Lower leg skin (tissue), 3 donors: ENCODE results near the gene PHTF2.

ENCODE experiments used
- POLR2A ChIP-seq, 2 donors: fragments of 450-650 bp; IDR thresholded peaks; one replicate each; pipeline ENCODE4 v1.6.1; 2016 to 2017; ENCODE audit warnings: antibody characterized with exemption in 2 of 2, mild to moderate bottlenecking in 1 of 2, moderate library complexity in 1 of 2
- TF ChIP-seq, protein P1 (sequence below), 3 donors: fragments of 450-650 bp; IDR thresholded peaks; one replicate each; pipeline ENCODE4 v1.5.1; 2016; ENCODE audit warnings: antibody characterized with exemption in 3 of 3, mild to moderate bottlenecking in 3 of 3, moderate library complexity in 2 of 3

DNA sequence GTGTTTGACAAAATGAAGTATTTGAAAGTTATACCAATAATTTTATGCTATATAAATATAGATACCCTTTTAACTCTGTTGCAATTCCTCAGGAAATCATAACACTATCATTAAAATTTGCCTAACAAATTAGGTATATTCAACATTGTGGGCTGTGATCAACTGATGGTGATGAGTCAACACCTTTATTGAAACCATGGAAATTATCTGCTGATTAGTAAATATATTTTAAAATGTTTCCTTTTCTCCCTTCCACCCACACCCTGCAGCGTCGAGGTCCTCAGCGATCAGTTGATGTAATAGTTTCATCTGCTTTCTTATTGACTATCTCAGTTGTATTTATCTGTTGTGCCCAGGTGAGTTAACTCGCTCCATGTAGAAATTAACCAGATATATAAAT is 143.9 kb downstream of the PHTF2 start:
- no peak for TF ChIP-seq POLR2A (IDR thresholded peaks at IDR 0.05)
- TF ChIP-seq, protein P1, sequence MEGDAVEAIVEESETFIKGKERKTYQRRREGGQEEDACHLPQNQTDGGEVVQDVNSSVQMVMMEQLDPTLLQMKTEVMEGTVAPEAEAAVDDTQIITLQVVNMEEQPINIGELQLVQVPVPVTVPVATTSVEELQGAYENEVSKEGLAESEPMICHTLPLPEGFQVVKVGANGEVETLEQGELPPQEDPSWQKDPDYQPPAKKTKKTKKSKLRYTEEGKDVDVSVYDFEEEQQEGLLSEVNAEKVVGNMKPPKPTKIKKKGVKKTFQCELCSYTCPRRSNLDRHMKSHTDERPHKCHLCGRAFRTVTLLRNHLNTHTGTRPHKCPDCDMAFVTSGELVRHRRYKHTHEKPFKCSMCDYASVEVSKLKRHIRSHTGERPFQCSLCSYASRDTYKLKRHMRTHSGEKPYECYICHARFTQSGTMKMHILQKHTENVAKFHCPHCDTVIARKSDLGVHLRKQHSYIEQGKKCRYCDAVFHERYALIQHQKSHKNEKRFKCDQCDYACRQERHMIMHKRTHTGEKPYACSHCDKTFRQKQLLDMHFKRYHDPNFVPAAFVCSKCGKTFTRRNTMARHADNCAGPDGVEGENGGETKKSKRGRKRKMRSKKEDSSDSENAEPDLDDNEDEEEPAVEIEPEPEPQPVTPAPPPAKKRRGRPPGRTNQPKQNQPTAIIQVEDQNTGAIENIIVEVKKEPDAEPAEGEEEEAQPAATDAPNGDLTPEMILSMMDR (IDR thresholded peaks at IDR 0.05) = no peak
